GM21423 (cell line): ENCODE results near the gene KNSTRN.
A peak's percentile ranks its signal among the peaks of the same experiment; 100 is the strongest.

Experiments used
- ATAC-seq: cut with Tn5 transposase; IDR thresholded peaks from one replicate; pipeline ENCODE4 v1.9.1; 2021; ENCODE audit warnings: mild to moderate bottlenecking, moderate library complexity; ENCODE audit not compliant: unreplicated experiment

Gene KNSTRN

DNA sequence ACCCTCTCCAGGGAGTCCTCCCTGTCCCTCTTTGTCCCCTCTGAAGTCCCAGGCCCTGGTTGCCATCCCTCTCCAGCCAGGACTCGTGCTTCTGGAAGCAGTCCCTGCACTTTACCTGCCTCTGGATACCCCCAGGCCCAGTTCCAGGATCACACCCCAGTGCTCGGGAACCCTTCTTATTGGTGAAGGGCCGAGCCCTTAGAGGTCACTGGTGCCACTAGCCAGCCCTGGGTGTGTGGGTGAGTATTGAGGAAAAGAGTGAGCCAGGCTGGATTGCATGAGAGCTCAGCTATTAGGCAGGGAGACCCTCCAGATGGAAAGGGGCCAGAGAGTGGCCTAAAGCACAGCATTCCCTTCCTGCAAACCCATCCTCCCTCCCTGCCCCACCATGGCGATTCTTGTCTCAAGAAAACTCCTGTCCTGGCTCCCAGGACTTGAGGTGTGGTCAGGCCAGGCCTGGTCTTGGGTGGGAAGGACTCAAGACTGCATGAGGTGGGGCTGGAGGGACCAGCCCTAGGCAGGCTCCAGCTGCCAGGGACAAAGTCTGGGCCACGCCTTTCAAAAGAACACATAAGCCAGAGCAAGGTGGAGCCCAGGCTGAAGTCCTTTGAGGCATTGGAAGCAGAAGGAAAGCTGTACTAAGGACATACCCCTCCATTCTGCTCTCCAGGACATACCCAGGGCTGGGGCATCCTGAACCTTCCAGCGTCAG lies 36.5 kb upstream of the KNSTRN start:
- no peak for ATAC-seq

DNA sequence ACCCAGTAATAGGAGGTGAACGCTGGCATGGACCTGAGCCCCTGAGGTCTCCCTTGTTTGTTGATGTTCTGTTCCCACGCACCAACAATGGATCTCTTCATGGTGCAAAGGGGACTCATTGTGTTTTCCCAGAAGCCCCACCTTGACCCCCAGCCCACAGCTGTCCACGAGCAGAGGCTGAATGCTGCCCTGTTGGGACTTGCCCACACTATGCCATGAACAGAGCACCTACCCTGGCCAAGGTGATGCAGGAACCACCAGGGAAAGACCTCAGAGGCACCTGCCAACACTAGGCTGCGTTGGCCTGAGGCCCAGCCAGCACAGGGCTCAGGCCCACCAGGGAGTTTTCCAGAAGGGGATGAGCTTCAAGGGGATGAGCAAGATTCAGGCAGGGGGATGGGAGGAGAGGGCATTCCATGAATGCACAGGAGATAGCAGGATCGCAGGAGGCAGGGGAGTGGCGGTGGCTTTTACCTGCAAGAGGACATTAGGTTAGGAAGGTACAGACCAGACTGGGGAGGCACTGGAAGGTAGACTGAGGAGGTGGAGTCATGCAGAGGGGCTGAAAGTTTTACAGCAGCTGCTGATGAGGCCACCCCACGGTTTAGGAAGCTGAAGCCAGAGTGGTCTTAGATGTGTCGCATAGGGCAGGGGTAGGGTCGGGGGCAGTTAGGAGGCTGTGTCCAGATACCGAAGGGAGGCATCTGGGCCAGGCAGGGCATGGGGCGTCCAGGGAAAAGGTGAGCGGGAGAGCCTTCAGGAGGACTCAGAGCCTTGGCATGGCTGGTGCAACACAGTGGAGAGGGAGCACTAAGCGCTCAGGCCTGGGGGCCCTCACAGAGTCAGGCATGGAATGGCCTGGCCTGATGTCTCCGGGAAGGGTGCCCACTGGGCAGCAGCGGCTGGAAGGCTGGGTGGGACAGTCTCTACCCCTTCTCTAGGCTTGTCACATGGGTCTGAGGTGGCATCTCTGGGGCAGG lies 35.7 kb upstream of the KNSTRN start:
- ATAC-seq, result no peak

GRCh38 chr15:40347559-40348473 lies 34.7 kb upstream of the KNSTRN start:
- ATAC-seq, result no peak

GRCh38 chr15:40348474-40348870 lies 34.0 kb upstream of the KNSTRN start:
- no peak for ATAC-seq

GRCh38 chr15:40349163-40349562 lies 33.4 kb upstream of the KNSTRN start:
- ATAC-seq, result no peak

DNA sequence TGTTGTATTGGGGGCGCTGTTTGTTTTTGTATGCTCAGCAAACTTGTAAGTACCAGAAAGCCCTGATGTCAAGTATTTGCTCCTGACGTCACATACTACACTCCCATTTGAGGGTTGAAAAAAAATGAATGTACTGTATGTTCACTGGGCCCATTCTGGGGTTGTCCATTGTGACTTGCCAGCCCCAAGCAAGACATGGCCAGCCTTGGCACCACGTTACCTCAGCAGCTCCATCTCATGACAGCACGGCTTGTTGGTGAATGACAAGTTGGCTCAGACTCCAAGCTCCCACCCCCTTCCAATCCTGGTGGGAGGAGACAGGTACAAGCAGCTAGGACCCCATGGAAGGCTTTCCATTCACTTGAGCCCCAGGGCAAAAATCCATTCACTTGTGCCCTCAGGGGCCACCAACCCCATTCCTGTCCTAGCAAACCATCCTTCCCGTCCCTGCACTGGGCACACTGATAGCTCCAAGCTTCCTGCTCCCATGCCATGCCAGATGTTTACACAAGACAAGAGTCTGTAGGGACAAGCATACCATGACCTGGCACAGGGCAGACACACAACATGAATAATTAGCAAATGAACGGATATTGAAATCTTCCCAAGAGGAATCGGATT lies 30.1 kb upstream of the KNSTRN start:
- no peak for ATAC-seq

GRCh38 chr15:40353697-40354096 lies 28.8 kb upstream of the KNSTRN start:
- ATAC-seq, result no peak

GRCh38 chr15:40354408-40355171 lies 27.9 kb upstream of the KNSTRN start:
- ATAC-seq, result no peak

GRCh38 chr15:40355976-40356585 lies 26.4 kb upstream of the KNSTRN start:
- no peak for ATAC-seq

DNA sequence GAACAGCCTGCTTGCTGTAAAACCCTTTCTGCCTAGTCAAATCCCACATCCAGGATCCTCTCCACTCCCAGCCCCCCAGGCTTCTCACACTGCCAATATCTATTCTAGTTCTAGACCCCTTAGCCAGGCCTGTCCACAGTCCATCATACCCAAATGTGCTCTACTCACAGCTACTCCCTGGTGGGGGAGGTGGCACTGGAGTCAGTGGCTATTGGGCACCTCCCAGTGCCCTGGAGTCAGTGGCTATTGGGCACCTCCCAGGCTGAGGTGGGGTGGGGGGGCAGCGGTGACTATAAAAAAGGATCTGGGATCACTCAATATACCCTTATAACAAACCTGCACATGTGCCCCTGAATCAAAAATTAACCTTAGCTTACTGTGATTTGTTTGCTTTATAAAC lies 25.3 kb upstream of the KNSTRN start:
- no peak for ATAC-seq

DNA sequence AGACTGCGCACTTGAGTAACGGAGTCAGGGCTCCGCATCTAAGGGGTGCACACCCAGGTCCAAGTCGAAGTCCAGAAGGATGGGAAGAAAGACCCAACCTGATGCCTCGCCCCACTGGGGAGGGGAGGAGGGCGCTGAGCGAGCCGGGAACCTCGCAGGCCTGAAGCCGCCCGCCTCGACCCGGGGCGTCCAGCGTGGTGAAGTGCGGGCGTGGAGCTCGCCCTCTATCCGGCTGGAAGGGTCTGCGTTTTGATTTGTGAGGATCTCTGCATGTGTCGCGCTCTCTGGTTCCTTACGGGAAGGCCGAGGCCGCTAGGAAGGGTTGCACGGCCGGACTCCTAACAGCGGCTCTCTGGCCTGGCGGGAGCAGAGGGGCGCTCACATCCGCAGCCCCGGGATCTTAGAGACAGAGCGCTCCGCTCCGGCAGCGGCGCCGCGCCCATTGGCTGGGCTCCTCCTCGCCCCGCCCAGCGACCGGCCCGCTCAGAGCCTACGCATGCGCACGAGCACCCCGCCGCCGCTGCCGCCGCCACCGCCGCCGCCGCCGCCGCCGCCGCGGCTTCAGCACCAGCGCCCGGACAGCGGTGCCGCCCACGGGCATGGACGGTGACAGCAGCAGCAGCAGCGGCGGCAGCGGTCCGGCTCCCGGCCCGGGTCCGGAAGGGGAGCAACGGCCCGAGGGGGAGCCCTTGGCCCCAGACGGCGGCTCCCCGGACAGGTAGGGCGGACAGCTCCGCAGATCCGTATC lies 24.6 kb upstream of the KNSTRN start, which contains the start of gene DISP2:
TSS of gene DISP2 (plus strand) at position 497 of the 748 bp plus-strand sequence. CDS start at position 600, 103 bp downstream.
- peak; percentile 84 for ATAC-seq

- ATAC-seq, result no peak
Measured at GRCh38 chr15:40358471-40359353, 23.8 kb upstream of the KNSTRN start.

- no peak for ATAC-seq
Measured at GRCh38 chr15:40360015-40360414, 22.5 kb upstream of the KNSTRN start.

- no peak for ATAC-seq
Measured at GRCh38 chr15:40361640-40362039, 20.9 kb upstream of the KNSTRN start.

DNA sequence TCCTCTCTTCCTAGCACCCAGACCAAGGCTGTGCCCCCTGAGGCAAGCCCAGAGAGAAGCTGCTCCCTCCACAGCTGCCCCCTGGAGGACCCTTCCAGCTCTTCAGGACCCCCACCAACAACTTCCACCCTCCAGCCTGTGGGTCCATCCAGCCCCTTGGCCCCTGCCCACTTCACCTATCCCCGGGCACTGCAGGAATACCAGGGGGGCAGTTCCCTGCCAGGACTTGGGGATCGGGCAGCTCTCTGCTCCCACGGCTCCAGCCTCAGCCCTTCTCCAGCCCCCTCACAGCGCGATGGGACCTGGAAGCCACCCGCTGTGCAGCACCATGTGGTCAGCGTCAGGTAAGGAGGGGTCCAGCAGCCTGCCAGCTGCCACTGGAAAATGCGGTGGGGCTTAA lies 18.9 kb upstream of the KNSTRN start:
- no peak for ATAC-seq

GRCh38 chr15:40364251-40364650 lies 18.3 kb upstream of the KNSTRN start:
- no peak for ATAC-seq

DNA sequence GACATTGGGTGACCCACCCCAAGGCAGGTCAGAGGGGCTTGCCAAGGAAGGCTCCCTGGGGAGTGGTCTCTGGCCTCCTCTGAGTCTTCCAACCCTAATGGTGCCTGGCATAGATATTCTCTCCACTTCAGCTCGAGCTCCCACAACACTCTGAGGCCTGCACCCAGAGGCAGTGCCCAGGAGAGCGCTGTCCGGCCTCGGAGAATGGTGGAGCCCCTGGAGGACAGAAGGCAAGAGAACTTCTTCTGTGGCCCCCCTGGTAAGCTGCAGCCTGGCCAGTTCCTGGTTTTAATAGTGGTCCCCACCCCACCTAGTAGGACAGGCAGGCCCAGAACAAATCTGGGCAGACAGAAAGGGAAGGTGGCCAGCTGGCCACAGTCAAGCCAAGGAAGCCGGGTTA lies 17.5 kb upstream of the KNSTRN start:
- no peak for ATAC-seq
